Hematopoietic multipotent progenitor cell treated with erythropoietin and hydrocortisone succinate and interleukin-3 and kit ligand, for 8 days (in vitro differentiated cells): ENCODE measurements around the gene RYR1.
A peak's percentile ranks its signal among the peaks of the same experiment; 100 is the strongest.

Experiments
- DNase-seq: peaks from one replicate; pipeline ENCODE4 v3.0.0-alpha.2; 2015

Gene RYR1

GRCh38 chr19:38429055-38429810, 4.3 kb upstream of the RYR1 start:
- no peak for DNase-seq

- DNase-seq: no peak
These were observed 3.7 kb upstream of the RYR1 start for GRCh38 chr19:38429811-38430156.

GRCh38 chr19:38430931-38431330, 2.6 kb upstream of the RYR1 start:
- no peak for DNase-seq

- no peak for DNase-seq
These were observed 1.1 kb downstream of the RYR1 start for GRCh38 chr19:38434549-38435051.

GRCh38 chr19:38437295-38437694, 3.8 kb downstream of the RYR1 start:
- DNase-seq: no peak

GRCh38 chr19:38437917-38438316, 4.4 kb downstream of the RYR1 start:
- DNase-seq: no peak

- no peak for DNase-seq
These were observed 7.1 kb downstream of the RYR1 start for GRCh38 chr19:38440592-38440991.

GRCh38 chr19:38441657-38442348, 8.3 kb downstream of the RYR1 start:
- DNase-seq: peak; percentile 24

GRCh38 chr19:38442736-38443135, 9.2 kb downstream of the RYR1 start:
- no peak for DNase-seq

GRCh38 chr19:38443458-38443999, 10.0 kb downstream of the RYR1 start:
- DNase-seq: no peak

GRCh38 chr19:38444026-38444425, 10.5 kb downstream of the RYR1 start:
- DNase-seq: no peak

- DNase-seq: no peak
These were observed 11.9 kb downstream of the RYR1 start for GRCh38 chr19:38445362-38445761.

- no peak for DNase-seq
These were observed 14.7 kb downstream of the RYR1 start for GRCh38 chr19:38448225-38448624.

- no peak for DNase-seq
These were observed 16.0 kb downstream of the RYR1 start for GRCh38 chr19:38449518-38449917.

GRCh38 chr19:38451036-38451435, 17.5 kb downstream of the RYR1 start:
- no peak for DNase-seq

GRCh38 chr19:38451629-38452028, 18.1 kb downstream of the RYR1 start:
- DNase-seq: no peak

GRCh38 chr19:38452430-38453366, 19.2 kb downstream of the RYR1 start:
- DNase-seq: peak; percentile 27

- DNase-seq: no peak
These were observed 20.1 kb downstream of the RYR1 start for GRCh38 chr19:38453596-38453995.

- peak; percentile 22 for DNase-seq
These were observed 21.5 kb downstream of the RYR1 start for GRCh38 chr19:38455031-38455430.

- no peak for DNase-seq
These were observed 23.7 kb downstream of the RYR1 start for GRCh38 chr19:38457202-38457601.

GRCh38 chr19:38457690-38458405, 24.4 kb downstream of the RYR1 start:
- DNase-seq: no peak

- DNase-seq: no peak
These were observed 25.5 kb downstream of the RYR1 start for GRCh38 chr19:38458991-38459390.
